ENCODE measurements around the gene PSMD14. TPM values are rescaled to one million over a fixed set of nuclear protein-coding genes. Genes with fewer than 3 reads are reported as not detected.

The PSMD14 gene
- total RNA-seq, 1 experiment from 2014 or later = 83.7 TPM

- Histone ChIP-seq H3K27me3 (ENCODE audit: insufficient read depth, low read length) (no peaks in the 10 kb centered on the region), H2BK20ac (ENCODE audit: low read depth, low read length, poor library complexity, severe bottlenecking) (no peak overlapping the region), H4K8ac (replicated peaks; ENCODE audit: insufficient read length, low read depth, low read length) (no peak overlapping the region), H3T11ph (ENCODE audit: low read length) (no peak overlapping the region), H2AK5ac (ENCODE audit: insufficient read length, low read length) (no peak overlapping the region), H4K20me1 (ENCODE audit: control insufficient read depth, insufficient read depth, insufficient read length) (no peaks in the 10 kb centered on the region), H3K14ac (ENCODE audit: insufficient read depth, low read length) (no peak overlapping the region), H3K18ac (ENCODE audit: insufficient read length, low read depth, low read length) (no peak overlapping the region), H3K79me1 (ENCODE audit: insufficient read depth, low read depth, low read length, poor library complexity, severe bottlenecking) (no peaks in the 10 kb centered on the region), H3K23me2 (ENCODE audit: insufficient read length, low read depth, low read length, poor library complexity, severe bottlenecking) (no peaks in the 10 kb centered on the region), H2BK5ac (ENCODE audit: insufficient read length, low read length) (no peak overlapping the region), H3K56ac (ENCODE audit: insufficient read length, low read depth, low read length) (no peak overlapping the region), H2BK120ac (ENCODE audit: low read depth, low read length, poor library complexity, severe bottlenecking) (no peak overlapping the region), H3K4me1 (ENCODE audit: insufficient read depth, low read length) (no peaks in the 10 kb centered on the region), H3K9ac (ENCODE audit: extremely low read depth, insufficient read length, low read length) (no peak overlapping the region), H3K4me2 (ENCODE audit: insufficient read depth, insufficient read length, low read length) (no peak overlapping the region), H3K27ac (ENCODE audit: insufficient read length, low read depth, low read length) (no peak overlapping the region), H4K91ac (ENCODE audit: insufficient read length, low read depth, low read length) (no peak overlapping the region), H2BK15ac (ENCODE audit: low read depth, low read length) (no peak overlapping the region), H3K79me2 (ENCODE audit: insufficient read depth, low read length) (no peaks in the 10 kb centered on the region), H3K23ac (ENCODE audit: insufficient read length, low read depth, low read length) (no peak overlapping the region), H2BK12ac (ENCODE audit: insufficient read length, low read depth, low read length) (no peak overlapping the region), H3K9me3 (ENCODE audit: control insufficient read depth, low read depth, low read length) (no peaks in the 10 kb centered on the region), H3K4ac (ENCODE audit: low read depth, low read length) (no peak overlapping the region), H2AFZ (ENCODE audit: low read length) (no peak overlapping the region), H4K5ac (ENCODE audit: insufficient read length, low read depth, low read length) (no peak overlapping the region)
- WGBS (ENCODE audit: extremely low coverage, insufficient read length, low lambda C conversion rate) = no CpG with 5 or more reads among the region's 2 CpGs
- Mint-ChIP-seq H3K4me3 (no peak overlapping the region), H3K36me3 (ENCODE audit: insufficient read depth in 1 of 3, low read depth in 3 of 3) (peaks cover 0 to 3% (median 0%) of the 10 kb centered on the region in 3 experiments; a peak in 2 of 7 replicates), H3K27ac (no peak overlapping the region), H3K27me3 (ENCODE audit: low read depth) (peaks cover 18% of the 10 kb centered on the region), H3K4me1 (no peaks in the 10 kb centered on the region), H3K9me3 (peaks cover 0 to 3% of the 10 kb centered on the region in 2 experiments; a peak in 1 of 5 replicates)
- TF ChIP-seq CTCF (conservative IDR thresholded peaks at IDR 0.05) = no peak
- no peak for DNase-seq
Measured at GRCh38 chr2:161438598-161438997, 130.4 kb downstream of the PSMD14 start.
